ENCODE results near the gene CHCHD3.
A peak's percentile ranks its signal among the peaks of the same experiment; 100 is the strongest.

The CHCHD3 gene

GRCh38 chr7:132988117-132988516 lies 93.8 kb downstream of the CHCHD3 start:
- TF ChIP-seq ZFP3 (CRISPR knock-in tag; IDR thresholded peaks at IDR 0.05) (no peak), SNAI2 (CRISPR knock-in tag; IDR thresholded peaks at IDR 0.05) (no peak), POU6F1 (CRISPR knock-in tag; IDR thresholded peaks at IDR 0.05; ENCODE audit: borderline replicate concordance, low read depth) (no peak), ZNF70 (CRISPR knock-in tag; IDR thresholded peaks at IDR 0.05) (no peak)
- no peak for ATAC-seq

DNA sequence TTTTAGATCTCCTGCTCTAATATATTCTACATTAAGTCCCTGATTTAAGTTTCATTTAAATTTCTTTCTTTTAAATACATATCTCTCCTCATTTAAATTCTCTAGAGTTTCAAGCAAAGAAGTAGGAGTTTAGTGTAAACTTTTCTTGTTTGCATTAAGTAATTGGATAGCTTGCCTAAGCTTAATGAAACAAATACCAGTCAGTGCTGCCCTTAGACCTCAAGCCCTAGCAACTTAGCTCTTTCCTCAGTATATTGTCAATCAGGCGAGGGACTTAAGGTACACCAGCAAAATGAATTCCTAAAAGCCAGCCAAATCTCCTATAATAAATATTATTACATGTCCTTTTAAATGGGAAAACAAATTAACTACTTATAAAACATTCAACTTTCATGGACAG lies 101.5 kb downstream of the CHCHD3 start:
- TF ChIP-seq TCF4 (CRISPR knock-in tag; IDR thresholded peaks at IDR 0.05; ENCODE audit: borderline replicate concordance) (no peak), PPARA (CRISPR knock-in tag; IDR thresholded peaks at IDR 0.05; ENCODE audit: borderline replicate concordance) (no peak), CSDC2 (CRISPR knock-in tag; IDR thresholded peaks at IDR 0.05) (no peak), RARB (CRISPR knock-in tag; IDR thresholded peaks at IDR 0.05) (no peak), CREB5 (CRISPR knock-in tag; IDR thresholded peaks at IDR 0.05; ENCODE audit: low read depth) (no peak), ZNF8 (CRISPR knock-in tag; IDR thresholded peaks at IDR 0.05) (no peak), BACH2 (CRISPR knock-in tag; IDR thresholded peaks at IDR 0.05; ENCODE audit: borderline replicate concordance) (no peak), TOX (CRISPR knock-in tag; IDR thresholded peaks at IDR 0.05; ENCODE audit: borderline replicate concordance) (no peak), GLIS3 (CRISPR knock-in tag; IDR thresholded peaks at IDR 0.05) (no peak), ARNTL (CRISPR knock-in tag; IDR thresholded peaks at IDR 0.05; ENCODE audit: borderline replicate concordance, low read depth) (no peak), ZC3H10 (CRISPR knock-in tag; IDR thresholded peaks at IDR 0.05) (no peak), POU6F1 (CRISPR knock-in tag; IDR thresholded peaks at IDR 0.05; ENCODE audit: borderline replicate concordance, low read depth) (no peak), OSR1 (CRISPR knock-in tag; IDR thresholded peaks at IDR 0.05) (no peak)
- TF ChIP-seq, protein P1, sequence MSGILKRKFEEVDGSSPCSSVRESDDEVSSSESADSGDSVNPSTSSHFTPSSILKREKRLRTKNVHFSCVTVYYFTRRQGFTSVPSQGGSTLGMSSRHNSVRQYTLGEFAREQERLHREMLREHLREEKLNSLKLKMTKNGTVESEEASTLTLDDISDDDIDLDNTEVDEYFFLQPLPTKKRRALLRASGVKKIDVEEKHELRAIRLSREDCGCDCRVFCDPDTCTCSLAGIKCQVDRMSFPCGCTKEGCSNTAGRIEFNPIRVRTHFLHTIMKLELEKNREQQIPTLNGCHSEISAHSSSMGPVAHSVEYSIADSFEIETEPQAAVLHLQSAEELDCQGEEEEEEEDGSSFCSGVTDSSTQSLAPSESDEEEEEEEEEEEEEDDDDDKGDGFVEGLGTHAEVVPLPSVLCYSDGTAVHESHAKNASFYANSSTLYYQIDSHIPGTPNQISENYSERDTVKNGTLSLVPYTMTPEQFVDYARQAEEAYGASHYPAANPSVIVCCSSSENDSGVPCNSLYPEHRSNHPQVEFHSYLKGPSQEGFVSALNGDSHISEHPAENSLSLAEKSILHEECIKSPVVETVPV (CRISPR knock-in tag; IDR thresholded peaks at IDR 0.05): no peak
- no peak for ATAC-seq

GRCh38 chr7:132979524-132979923 lies 102.4 kb downstream of the CHCHD3 start:
- no peak for TF ChIP-seq ZNF8 (CRISPR knock-in tag; IDR thresholded peaks at IDR 0.05)
- no peak for TF ChIP-seq OSR1 (CRISPR knock-in tag; IDR thresholded peaks at IDR 0.05)
- TF ChIP-seq, protein P1 (CRISPR knock-in tag; IDR thresholded peaks at IDR 0.05): no peak
- no peak for TF ChIP-seq ZNF70 (CRISPR knock-in tag; IDR thresholded peaks at IDR 0.05)
- no peak for TF ChIP-seq ARNTL (CRISPR knock-in tag; IDR thresholded peaks at IDR 0.05; ENCODE audit: borderline replicate concordance, low read depth)
- no peak for TF ChIP-seq ISL1 (CRISPR knock-in tag; IDR thresholded peaks at IDR 0.05)
- no peak for TF ChIP-seq RARB (CRISPR knock-in tag; IDR thresholded peaks at IDR 0.05)
- no peak for ATAC-seq

DNA sequence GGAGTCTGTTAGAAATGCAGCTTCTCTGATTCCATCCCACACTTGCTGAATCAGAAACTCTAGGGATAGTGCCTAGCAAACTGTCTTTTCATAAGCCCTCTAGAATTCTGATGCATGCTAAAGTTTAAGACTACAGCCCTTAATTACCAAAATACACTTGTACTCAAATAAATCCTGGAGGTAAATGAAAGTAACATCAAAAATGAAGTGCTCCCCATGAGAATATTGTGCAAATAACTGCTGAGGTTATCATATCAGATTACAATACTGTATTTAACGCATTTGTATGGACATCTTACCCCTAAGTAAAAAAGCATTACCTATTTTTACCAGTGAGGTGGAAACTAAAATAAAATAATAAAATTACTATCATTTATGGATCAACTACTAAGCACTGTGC lies 104.7 kb downstream of the CHCHD3 start:
- TF ChIP-seq SNAI2 (CRISPR knock-in tag; IDR thresholded peaks at IDR 0.05) (no peak), ZNF70 (CRISPR knock-in tag; IDR thresholded peaks at IDR 0.05) (no peak), ZFP30 (CRISPR knock-in tag; IDR thresholded peaks at IDR 0.05) (no peak), TCF4 (CRISPR knock-in tag; IDR thresholded peaks at IDR 0.05; ENCODE audit: borderline replicate concordance) (no peak), ZNF565 (CRISPR knock-in tag; conservative IDR thresholded peaks at IDR 0.05; ENCODE audit: low read depth) (no peak), ZFP3 (CRISPR knock-in tag; IDR thresholded peaks at IDR 0.05) (no peak), CSDC2 (CRISPR knock-in tag; IDR thresholded peaks at IDR 0.05) (no peak), ESRRG (CRISPR knock-in tag; IDR thresholded peaks at IDR 0.05) (no peak), GLIS3 (CRISPR knock-in tag; IDR thresholded peaks at IDR 0.05) (no peak), OSR1 (CRISPR knock-in tag; IDR thresholded peaks at IDR 0.05) (no peak)
- TF ChIP-seq, protein P1 (CRISPR knock-in tag; IDR thresholded peaks at IDR 0.05): no peak
- peak; percentile 41; the same call in 1 of the 3 replicates for ATAC-seq

Data from SK-N-SH treated with all-trans-retinoic acid at 6 μM for 48 hours (cell line).